SIG-M5 treated with dmso at 0.1 percent for 504 hours (cell line): Measurements from ENCODE around the gene PTBP3.
A peak's percentile ranks its signal among the peaks of the same experiment; 100 is the strongest.
"Not testable (repeated sequence)": the region's sequence is repeated elsewhere in the genome, so short reads cannot be mapped to it uniquely, and the experiment has no call there.

Experiments
- DNase-seq: peaks from one replicate; lab custom pipeline; 2025; ENCODE audit not compliant: unreplicated experiment; lab: John Stamatoyannopoulos, UW

PTBP3 gene

DNA sequence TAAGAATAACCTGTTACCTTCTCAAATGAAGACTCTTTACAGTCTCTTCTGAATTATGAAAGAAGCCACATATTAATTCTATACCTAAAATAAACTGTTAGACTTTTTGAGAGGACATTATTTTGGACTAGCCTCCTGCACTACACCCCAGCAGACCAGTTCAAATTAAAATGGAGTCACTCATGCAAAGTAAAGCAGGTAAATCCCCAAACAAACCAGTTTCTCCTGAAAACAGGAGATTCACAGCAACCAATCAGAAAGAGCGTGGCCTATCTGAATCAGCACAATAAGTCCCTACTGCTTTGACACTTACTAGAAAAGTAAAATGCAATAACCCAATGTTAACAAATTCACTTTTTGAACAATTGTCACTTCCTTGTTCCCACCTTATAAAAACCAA is 58.8 kb downstream of the PTBP3 start:
- no peak for DNase-seq

DNA sequence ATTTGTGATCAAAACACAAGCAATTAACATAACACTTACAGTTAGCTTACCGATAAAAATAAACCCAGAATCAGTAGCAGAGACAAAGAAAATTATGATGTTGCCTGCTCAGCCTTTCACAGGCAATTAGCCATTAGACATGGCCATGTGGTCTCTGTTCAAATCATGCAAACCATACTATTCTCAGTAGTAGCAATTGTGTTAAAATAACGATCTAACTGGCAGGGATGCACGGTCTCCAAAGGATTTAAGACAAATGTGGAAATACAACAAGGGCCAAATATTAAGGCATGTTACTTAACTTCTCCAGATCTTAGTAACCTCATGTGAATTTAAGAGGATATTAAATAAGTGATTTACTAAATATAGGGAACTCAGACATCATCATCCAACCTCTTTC is 59.5 kb downstream of the PTBP3 start:
- no peak for DNase-seq

DNA sequence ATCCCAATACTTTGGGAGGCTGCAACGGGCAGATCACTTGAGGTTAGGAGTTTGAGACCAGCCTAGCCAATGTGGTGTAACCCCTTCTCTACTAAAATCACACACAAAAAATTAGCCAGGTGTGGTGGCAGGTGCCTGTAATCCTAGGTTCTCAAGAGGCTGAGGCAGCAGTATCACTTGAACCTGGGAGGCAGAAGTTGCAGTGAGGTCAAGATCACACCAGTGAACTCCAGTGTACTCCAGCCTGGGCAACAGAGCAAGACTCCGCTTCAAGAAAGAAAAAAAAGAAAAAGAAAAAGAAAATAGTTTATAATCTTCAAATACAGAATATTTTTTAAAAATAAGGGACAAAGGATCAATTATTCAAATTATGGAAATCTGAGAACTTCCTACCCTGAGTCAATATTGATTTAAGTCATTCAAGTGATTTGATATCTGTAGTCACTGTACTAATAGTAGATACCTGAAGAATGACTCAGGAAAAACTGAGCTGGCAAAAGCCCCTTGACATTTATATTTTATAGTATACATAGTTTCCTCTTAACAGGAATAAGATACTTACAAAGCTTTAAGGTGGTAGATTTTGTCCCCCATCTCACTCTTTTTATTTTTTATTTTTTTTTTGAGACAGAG is 61.8 kb downstream of the PTBP3 start:
- no peak for DNase-seq

DNA sequence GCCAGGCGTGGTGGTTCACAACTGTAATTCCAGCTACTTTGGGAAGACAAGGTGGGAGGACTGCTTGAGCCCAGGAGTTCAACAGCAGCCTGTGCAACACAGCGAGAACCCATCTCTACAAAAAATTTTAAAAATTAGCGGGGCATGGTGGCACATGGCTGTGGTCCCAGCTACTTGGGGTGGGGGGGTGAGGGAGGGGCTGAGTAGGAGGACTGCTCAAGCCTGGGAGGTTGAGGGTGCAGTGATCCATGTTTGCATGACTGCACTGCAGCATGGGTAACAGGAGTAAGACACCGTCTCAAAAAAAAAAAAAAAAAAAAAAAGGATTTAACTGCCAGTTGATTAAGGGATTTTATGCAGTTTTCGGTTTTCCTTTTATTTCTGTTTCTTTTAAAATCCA is 65.0 kb downstream of the PTBP3 start:
- no peak for DNase-seq

DNA sequence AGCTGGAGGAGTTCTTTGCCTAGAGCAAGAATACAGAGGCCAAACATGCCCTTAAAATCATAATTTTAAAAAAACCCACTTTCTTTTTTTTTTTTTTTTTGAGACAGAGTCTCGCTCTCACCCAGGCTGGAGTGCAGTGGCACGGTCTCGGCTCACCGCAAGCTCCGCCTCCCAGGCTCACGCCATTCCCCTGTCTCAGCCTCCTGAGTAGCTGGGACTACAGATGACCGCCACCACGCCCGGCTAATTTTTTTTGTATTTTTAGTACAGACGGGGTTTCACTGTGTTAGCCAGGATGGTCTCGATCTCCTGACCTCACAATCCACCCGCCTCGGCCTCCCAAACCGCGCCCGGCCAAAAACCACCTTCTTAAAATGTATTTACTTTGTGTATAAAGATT is 66.3 kb downstream of the PTBP3 start:
- not testable (repeated sequence) for DNase-seq

DNA sequence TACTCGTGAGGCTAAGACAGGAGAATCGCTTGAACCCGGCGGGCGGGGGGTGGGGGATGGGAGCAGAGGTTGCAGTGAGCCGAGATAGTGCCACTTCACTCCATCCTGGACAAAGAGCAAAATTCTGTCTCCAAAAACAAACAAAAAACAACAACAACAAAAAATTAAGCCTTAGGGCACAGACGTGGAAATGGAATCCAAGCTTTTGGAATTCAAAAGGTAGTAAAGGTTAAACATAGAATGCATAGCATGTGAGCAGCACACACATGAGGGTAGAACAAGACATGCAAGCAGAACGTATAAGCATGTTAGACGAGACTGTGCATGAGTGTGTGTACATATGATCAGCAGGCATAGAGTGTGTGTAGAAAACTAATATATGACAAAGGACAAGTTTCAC is 68.0 kb downstream of the PTBP3 start:
- DNase-seq = no peak

DNA sequence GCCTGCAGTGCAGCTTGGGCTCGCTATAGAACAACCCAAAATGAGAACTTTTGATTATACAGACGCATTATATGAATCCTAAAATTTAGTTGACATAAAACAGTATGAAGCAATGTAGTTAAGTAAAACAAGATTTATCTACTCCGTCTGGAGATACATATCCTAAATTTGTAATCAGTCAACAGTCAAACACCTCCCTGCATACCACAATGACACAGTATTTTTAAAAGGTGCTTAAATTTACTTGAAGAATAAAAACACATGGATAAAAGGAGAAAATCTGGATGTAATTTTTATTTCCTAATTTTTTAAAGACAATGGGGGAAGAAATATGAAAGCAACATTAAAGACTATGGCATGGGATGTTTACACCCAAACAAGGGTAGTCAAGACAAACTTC is 70.8 kb downstream of the PTBP3 start:
- no peak for DNase-seq

DNA sequence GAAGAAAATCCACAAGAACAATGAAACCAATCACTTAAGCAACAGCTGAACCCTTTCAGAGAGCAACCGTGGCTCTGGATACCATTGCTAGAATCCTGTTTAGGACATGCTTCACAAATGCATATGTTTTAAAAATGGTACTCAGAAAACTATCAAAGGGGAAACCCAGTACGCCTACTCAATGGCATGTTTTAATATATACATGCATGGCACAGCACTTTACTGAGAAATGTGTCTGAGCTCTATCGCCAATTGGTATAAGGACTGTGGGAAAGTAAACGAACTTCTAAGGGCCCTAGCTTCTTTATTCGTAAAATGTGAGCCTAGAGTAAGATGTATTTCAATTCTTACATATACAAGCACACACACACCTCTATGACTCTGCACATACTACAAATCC is 72.3 kb downstream of the PTBP3 start:
- no peak for DNase-seq

DNA sequence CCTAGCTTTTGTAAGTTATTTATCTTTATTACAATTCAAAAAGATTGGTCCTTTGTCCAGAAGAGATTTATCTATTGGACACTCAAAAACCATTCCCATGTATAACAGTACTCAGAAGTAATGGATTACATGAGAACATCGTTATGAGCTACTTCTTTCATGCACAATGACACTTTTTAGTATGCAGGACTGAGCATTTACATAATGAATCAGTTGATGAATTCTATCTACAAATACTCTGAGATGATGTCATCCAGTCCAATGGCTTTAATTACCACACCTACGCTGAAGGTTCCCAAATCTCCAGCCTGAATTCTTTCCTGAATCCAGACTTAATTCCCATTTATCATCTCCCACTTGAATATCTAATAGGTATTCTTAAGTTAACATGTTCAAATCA is 75.3 kb downstream of the PTBP3 start:
- DNase-seq = no peak

DNA sequence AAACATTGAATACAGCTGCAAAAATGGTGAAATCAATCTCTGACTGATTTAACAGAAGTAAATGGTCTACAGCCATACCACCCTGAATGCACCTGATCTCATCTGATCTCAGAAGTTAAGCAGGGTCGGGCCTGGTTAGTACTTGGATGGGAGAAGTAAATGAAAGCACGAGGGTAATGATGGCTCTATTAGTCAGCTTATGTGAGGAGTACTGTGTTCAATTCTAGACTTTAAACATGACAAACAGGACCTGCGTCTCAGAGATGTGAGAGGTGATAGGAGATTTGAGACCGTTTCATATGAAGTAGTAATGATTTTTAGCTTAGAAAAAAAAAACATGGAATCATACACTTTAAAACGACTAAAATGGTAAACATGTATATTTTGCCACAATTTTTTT is 81.2 kb downstream of the PTBP3 start:
- DNase-seq = no peak

DNA sequence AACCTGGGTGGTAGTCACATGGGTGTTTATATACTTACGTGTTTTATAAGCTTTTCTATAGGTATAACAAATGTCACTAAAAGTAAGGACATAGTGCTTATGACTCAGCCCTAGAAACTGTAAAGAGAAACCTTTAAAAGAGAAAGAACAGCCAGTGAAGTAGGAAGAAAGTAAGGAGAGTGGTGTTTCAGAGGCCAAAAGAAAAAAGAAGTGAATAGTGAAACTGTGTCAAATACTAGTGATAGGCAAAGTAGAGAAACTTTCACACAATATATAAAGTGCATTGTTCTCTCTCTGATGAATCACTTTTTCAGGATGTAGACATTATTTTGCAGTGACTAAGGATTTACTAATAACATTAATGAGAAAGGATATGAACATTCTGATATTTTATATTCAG is 84.1 kb downstream of the PTBP3 start:
- DNase-seq = peak; percentile 1

DNA sequence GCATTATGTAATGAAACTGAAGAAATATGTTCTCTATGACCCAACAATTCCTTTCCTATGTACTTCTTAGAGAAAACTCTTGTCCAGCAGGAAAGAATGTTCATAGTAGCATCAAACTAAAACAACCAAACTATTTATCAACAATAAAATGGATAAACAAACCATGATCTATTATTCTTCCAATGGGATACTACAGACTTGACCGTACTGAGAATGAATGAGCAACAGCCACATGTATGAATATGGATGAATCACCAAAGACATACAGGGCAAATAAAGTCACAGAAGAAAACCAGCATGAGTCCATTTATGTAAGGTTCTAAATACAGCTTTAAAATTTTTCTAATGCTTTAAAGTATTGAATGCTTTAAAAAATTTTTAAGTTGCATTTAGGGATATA is 84.7 kb downstream of the PTBP3 start:
- DNase-seq = no peak

DNA sequence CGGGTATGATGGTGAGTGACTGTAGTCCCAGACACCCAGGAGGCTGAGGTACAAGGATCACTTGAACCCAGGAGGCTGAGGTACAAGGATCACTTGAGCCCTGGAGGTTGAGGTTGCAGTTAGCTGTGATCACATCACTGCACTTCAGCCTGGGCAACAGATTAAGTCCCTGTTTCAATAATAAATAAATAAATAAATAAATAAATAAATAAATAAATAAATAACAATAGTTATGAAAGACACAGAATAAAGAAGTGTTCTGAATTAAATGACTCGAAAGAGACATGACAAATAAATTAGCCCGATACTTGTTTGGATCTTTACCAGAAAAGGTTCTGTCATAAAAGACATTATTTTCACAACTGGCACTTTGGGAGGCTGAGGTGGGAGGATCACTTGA is 86.3 kb downstream of the PTBP3 start:
- DNase-seq = no peak

DNA sequence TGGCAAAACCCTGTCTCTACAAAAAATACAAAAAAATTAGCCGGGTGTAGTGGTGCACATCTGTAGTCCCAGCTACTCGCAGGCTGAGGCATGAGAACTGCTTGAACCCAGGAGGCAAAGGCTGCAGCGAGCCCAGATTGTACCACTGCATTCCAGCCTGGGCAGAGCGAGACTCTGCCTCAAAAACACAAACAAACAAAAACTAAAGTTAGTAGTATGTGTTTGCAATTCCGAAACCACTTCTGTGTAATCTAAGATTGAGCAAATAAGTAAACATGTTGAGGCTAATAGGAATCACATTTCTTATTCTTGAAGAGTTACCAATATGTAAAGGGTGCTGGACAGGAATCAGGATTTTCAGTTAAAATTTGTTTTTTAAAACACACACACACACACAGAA is 88.3 kb downstream of the PTBP3 start:
- DNase-seq = no peak

DNA sequence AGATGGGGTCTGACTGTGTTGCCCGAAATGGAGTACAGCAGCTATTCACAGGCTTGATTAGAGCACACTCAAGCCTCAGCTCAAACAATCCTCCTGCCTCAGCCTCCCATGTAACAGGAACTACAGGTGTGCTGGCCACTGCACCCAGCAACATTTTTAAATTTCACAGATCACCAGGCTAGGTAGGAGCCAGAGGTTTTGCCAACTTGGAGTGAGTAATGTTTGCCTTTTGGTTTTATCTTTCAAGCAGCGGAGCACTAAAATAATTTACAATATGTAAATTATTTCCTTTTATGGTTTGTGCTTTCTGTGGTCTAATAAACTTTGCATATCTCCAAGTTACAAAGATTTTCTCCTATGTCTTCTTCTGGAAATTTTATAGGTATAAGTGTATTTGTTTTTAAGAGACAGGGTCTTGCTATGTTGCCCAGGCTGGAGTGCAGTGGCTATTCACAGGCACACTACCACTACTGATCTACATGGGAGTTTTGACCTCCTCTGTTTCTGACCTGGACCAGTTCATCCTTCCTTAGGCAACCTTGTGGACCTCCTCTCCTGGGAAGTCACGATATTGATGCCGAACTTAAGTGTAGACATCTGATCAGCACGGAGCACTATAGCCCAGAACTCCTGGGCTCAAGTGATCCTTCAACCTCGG is 91.1 kb downstream of the PTBP3 start:
- DNase-seq = no peak

DNA sequence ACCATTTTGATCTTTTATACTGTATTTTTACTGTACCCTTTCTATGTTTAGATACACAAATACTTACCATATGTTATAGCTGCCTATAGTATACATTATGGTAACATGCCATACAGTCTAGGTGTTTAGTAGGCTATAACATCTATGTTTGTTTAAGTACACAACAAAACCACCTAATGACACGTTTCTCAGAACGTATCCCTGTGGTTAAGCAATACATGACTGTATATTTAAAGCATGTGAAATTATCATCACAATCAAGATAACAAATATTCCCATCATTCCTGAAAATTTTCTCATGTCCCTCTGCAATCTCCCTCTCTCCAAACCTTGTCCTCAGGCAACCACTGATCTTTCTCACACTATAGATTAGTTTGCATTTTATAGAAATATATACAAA is 91.9 kb downstream of the PTBP3 start:
- DNase-seq = no peak

DNA sequence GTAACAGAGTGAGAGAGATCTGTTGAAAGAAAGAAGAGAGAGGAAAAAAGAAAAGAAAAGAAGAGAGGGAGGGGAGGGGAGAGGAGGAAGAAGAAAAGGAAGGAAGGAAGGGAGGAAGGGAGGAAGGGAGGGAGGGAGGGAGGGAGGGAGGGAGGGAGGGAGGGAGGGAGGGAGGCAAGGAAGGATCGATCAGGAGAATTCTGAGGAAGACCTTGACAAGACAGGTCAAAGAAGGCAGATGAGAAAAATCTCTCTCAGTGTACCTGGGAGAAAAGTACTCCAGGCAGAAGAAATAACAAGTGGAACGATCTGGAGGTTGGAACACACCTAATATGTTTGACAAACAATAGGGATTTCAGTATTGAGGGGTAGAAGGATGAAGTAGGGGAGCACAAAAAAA is 93.7 kb downstream of the PTBP3 start:
- DNase-seq = no peak

DNA sequence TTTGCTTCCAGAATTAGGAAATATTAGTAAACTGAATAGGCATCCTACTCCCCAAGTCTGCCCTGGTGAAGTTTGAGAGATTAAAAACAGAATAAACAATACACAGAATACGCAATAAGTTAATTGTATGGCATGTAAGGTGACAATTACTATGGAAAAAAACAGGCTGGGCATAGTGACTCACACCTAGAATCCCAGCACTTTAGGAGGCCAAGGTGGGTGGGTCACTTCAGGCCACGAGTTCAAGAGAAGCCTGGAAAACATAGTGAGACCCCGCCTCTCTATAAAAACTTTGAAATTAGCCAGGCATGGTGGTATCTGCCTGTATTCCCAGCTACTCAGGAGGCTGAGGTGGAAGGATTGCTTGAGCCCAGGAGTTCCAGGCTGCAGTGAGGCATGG is 94.1 kb downstream of the PTBP3 start:
- DNase-seq = no peak

DNA sequence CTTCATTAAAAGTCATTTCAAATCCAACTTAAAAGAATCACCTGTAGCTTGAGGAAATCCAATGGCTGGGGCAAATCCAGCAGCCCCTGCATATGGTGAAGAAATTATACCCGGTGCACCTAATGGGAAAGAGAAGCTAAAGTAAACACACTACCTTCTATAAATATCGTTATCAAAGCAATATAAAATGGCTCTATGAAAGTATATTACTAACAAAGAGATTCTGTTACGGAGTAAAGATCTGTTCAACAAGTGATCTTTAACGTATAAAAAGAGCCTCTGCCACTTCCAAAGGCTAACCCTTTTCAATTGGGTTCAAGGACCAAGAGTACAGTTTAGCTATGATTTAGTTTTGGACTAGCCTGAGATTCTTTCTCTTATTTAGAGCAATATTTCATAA is 98.6 kb downstream of the PTBP3 start:
- DNase-seq = no peak

DNA sequence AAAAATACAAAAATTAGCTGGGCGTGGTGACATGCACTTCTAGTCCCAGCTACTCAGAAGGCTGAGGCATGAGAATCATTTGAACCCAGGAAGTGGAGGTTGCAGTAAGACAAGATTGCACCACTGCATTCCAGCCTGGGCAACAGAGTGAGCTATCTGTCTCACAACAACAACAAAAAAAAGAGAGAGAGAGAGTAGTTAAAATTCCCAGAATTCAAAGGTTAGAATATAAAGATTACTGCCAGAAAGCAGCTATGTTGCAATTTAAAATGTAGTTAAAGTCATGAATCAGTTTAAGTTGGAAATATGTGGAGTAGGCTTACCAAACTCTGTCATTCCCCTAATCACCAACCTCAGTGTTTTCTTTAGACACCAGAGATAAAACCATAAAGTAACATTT is 99.7 kb downstream of the PTBP3 start:
- no peak for DNase-seq

DNA sequence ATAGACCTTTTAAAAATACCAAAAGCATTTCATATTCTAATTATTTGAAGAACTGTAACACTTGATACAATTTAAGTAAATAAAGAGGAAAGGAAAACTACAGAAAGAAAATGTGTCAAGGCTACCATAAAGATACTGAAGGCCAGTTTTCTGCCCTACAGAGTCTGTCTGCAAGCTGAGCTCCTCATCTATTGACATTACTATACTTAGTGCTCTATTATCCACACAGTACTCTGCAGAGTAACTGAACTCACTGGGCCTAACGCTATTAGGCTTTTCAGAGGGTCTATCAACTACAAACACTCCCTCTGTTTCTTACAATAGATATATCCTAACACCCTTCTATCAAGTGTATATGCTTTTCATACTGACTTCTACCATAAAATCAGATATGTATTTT is 101.2 kb downstream of the PTBP3 start:
- DNase-seq = no peak

DNA sequence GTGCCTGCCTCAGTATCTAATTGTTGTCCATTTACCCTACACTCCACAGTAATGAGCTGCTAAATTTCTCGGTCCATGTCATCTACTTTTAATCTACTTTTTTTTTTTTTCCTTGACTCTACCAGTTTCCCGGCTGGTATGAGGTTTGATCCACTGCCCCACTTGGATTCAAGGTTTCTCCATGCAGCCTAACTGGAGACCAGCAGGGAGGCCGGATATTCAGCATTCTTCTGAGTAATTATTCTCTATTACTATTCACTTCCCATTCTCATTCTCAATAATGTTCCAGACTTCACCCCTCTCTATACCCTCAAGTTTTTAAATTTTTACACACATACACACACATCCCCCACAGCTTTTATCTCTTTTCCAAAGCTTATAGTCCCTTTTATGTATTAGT is 107.3 kb downstream of the PTBP3 start:
- DNase-seq = no peak
